Panc1 (cell line): Measurements from ENCODE around the gene IL16. TPM values are rescaled to one million over a fixed set of nuclear protein-coding genes. Genes with fewer than 3 reads are reported as not detected.

Experiments used
- ATAC-seq: fragments of 200-7000 bp; cut with Tn5 transposase; 2 replicates; pipeline ENCODE4 v1.9.1; 2020; ENCODE audit warnings: mild to moderate bottlenecking, moderate library complexity
- BruUV-seq: library from RNA; stranded (reverse); fragments of 400-500 nt; replicated peaks from 2 replicates; lab custom pipeline; 2021; lab: Mats Ljungman, UMichigan
- CTCF ChIA-PET: fragments of 300-600 bp; sonication (Branson Sonifier 250); formaldehyde crosslinking; loops from one replicate; lab custom pipeline; 2022; ENCODE audit warnings: antibody characterized with exemption; lab: Charles Lee
- POLR2A ChIA-PET: fragments of 300-600 bp; sonication (Branson Sonifier 250); formaldehyde crosslinking; loops from one replicate; lab custom pipeline; 2022; ENCODE audit warnings: antibody characterized with exemption; lab: Charles Lee
- DNase-seq: peaks from one replicate; pipeline ENCODE4 v3.0.0-alpha.2; 2010; ENCODE audit warnings: low read depth, low spot score
- H3K27ac ChIP-seq: 2 replicates; pipeline ENCODE4 v1.5.1; 2011; ENCODE audit warnings: mild to moderate bottlenecking, low read length, inconsistent platforms
- H3K27me3 ChIP-seq: fragments of 200-500 bp; sonication (Bioruptor generic); 2 replicates; pipeline ENCODE4 v1.6.0; 2014; ENCODE audit warnings: low read length, inconsistent platforms; ENCODE audit not compliant: control insufficient read depth, insufficient read depth
- H3K36me3 ChIP-seq: fragments of 200-500 bp; sonication (Bioruptor generic); 2 replicates; pipeline ENCODE4 v1.5.1; 2014; ENCODE audit warnings: inconsistent platforms, mild to moderate bottlenecking, low read length, moderate library complexity; ENCODE audit not compliant: control insufficient read depth, insufficient read depth
- H3K4me1 ChIP-seq: 2 replicates; pipeline ENCODE4 v1.5.1; 2011; ENCODE audit warnings: inconsistent platforms, mild to moderate bottlenecking, low read length, moderate library complexity; ENCODE audit not compliant: control insufficient read depth, insufficient read depth
- H3K4me3 ChIP-seq, 2 experiments: 2 replicates each; pipeline ENCODE4 v1.5.1; 2011 to 2012; ENCODE audit warnings: low read depth in 2 of 2, low read length in 2 of 2, mild to moderate bottlenecking in 2 of 2, inconsistent platforms in 1 of 2, moderate library complexity in 1 of 2
- H3K9me3 ChIP-seq: fragments of 200-500 bp; sonication (Bioruptor generic); 2 replicates; pipeline ENCODE4 v1.5.1; 2014; ENCODE audit warnings: low read depth, mild to moderate bottlenecking, inconsistent platforms, low read length, moderate library complexity; ENCODE audit not compliant: control insufficient read depth, insufficient read depth
- CTCF ChIP-seq: fragments of 450-650 bp; IDR thresholded peaks from 2 replicates; pipeline ENCODE4 v1.5.1; 2017; ENCODE audit warnings: mild to moderate bottlenecking
- POLR2AphosphoS5 ChIP-seq: IDR thresholded peaks from 2 replicates; pipeline ENCODE4 v1.6.1; 2012; ENCODE audit warnings: mild to moderate bottlenecking, low read depth, low read length, moderate library complexity
- SIN3A ChIP-seq: IDR thresholded peaks from 2 replicates; pipeline ENCODE4 v1.6.1; 2012; ENCODE audit warnings: low read depth, mild to moderate bottlenecking, low read length, moderate library complexity, borderline replicate concordance; ENCODE audit not compliant: insufficient read depth
- TCF7L2 ChIP-seq: IDR thresholded peaks from 2 replicates; pipeline ENCODE4 v1.6.1; 2011; ENCODE audit warnings: mild to moderate bottlenecking, low read depth, low read length, inconsistent platforms
- in situ Hi-C: cut with HindIII; loops from 2 replicates; pipeline ENCODE4 v1.10.0; 2016; ENCODE audit warnings: low sequenced_read_pairs, low pct_unique_long_range_greater_than_20kb
- intact Hi-C: fragments of 100-400 bp; cut with micrococcal nuclease; formaldehyde crosslinking; loops from one replicate; pipeline ENCODE4 v1.10.0; 2022; ENCODE audit not compliant: unreplicated experiment
- total RNA-seq: library from RNA; stranded (reverse); gene quantifications from one replicate; pipeline ENCODE4 v1.2.1, GENCODE V29; 2021; ENCODE audit not compliant: unreplicated experiment
- TF ChIP-seq, protein P1 (sequence below), 2 experiments: IDR thresholded peaks; 2 replicates each; pipeline ENCODE4 v1.6.1; 2011 to 2012; ENCODE audit warnings: low read depth in 2 of 2, control low read depth in 1 of 2, low read length in 1 of 2, mild to moderate bottlenecking in 1 of 2, moderate library complexity in 1 of 2; ENCODE audit not compliant: insufficient read depth in 1 of 2

Gene IL16
- total RNA-seq, 1 experiment from 2014 or later, result 1.0 TPM

- Histone ChIP-seq H3K36me3 (no peaks in the 10 kb centered on the region), H3K27ac (no peak overlapping the region), H3K4me3 (no peak overlapping the region), H3K9me3 (no peaks in the 10 kb centered on the region), H3K4me1 (no peaks in the 10 kb centered on the region), H3K27me3 (peaks cover 8% of the 10 kb centered on the region; the same call in 1 of the 2 replicates)
- ChIA-PET CTCF (no interaction called here), POLR2A (no interaction called here)
- BruUV-seq, result no TSS peak
- no peak for DNase-seq
- in situ Hi-C loops (no loop called here), intact Hi-C loops (no loop called here)
- no peak for ATAC-seq
- no peak for TF ChIP-seq POLR2AphosphoS5
- TF ChIP-seq, protein P1, sequence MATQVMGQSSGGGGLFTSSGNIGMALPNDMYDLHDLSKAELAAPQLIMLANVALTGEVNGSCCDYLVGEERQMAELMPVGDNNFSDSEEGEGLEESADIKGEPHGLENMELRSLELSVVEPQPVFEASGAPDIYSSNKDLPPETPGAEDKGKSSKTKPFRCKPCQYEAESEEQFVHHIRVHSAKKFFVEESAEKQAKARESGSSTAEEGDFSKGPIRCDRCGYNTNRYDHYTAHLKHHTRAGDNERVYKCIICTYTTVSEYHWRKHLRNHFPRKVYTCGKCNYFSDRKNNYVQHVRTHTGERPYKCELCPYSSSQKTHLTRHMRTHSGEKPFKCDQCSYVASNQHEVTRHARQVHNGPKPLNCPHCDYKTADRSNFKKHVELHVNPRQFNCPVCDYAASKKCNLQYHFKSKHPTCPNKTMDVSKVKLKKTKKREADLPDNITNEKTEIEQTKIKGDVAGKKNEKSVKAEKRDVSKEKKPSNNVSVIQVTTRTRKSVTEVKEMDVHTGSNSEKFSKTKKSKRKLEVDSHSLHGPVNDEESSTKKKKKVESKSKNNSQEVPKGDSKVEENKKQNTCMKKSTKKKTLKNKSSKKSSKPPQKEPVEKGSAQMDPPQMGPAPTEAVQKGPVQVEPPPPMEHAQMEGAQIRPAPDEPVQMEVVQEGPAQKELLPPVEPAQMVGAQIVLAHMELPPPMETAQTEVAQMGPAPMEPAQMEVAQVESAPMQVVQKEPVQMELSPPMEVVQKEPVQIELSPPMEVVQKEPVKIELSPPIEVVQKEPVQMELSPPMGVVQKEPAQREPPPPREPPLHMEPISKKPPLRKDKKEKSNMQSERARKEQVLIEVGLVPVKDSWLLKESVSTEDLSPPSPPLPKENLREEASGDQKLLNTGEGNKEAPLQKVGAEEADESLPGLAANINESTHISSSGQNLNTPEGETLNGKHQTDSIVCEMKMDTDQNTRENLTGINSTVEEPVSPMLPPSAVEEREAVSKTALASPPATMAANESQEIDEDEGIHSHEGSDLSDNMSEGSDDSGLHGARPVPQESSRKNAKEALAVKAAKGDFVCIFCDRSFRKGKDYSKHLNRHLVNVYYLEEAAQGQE (IDR thresholded peaks at IDR 0.05; ENCODE audit: insufficient read depth in 1 of 2, low read depth in 2 of 2, low read length in 1 of 2), result no peak
- TF ChIP-seq TCF7L2, result no peak
- no peak for TF ChIP-seq CTCF
- no peak for TF ChIP-seq SIN3A
Measured at GRCh38 chr15:81189583-81190283, 6.9 kb upstream of the IL16 start.

- CTCF ChIA-PET, result no interaction called here
- Histone ChIP-seq H3K36me3 (no peaks in the 10 kb centered on the region), H3K27me3 (peaks cover 8% of the 10 kb centered on the region; the same call in 1 of the 2 replicates), H3K9me3 (no peaks in the 10 kb centered on the region), H3K4me1 (no peaks in the 10 kb centered on the region), H3K27ac (no peak overlapping the region), H3K4me3 (no peak overlapping the region)
- in situ Hi-C loops (no loop called here), intact Hi-C loops (no loop called here)
- no peak for DNase-seq
- no peak for ATAC-seq
- POLR2A ChIA-PET, result no interaction called here
- TF ChIP-seq CTCF (no peak), SIN3A (no peak), POLR2AphosphoS5 (no peak), TCF7L2 (no peak)
- TF ChIP-seq, protein P1 (IDR thresholded peaks at IDR 0.05; ENCODE audit: insufficient read depth in 1 of 2, low read depth in 2 of 2, low read length in 1 of 2), result no peak
- no TSS peak for BruUV-seq
Measured at GRCh38 chr15:81190922-81191507, 5.7 kb upstream of the IL16 start.
